DMS153 treated with DMSO at 0.1 percent for 48 hours (cell line): ENCODE measurements around the gene HIRA.
"Not testable (repeated sequence)": the region's sequence is repeated elsewhere in the genome, so short reads cannot be mapped to it uniquely, and the experiment has no call there.

Experiments
- DNase-seq: peaks from one replicate; lab custom pipeline; 2025; ENCODE audit not compliant: unreplicated experiment; lab: John Stamatoyannopoulos, UW

The HIRA gene

DNA sequence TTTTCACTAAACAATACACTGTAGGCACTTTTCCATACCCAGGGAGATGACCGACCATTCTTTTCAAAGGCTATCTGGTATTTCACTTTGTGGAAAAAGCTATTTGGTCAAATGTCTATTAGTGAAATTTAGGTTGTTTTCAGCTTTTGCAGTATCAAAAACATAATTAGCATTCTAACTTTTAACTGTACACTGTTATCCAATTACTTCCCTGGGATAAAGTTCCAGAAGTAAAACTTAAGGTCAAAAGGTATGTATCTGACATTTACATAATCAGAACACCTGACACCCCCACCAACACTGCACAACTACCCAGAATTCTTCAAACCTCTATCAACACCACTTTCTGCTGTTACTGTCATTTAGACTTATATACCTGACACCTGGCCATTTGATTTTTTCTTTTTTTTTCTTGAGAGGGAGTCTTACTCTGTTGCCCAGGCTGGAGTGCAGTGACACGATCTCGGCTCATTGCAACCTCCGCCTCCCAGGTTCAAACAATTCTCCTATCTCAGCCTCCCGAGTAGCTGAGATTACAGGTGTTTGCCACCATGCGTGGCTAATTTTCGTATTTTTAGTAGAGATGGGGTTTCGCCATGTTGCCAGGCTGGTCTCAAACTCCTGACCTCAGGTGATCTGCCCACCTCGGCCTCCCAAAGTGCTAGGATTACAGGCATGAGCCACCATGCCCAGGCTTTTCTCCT, 13.9 kb upstream of the HIRA start:
- not testable (repeated sequence) for DNase-seq

DNA sequence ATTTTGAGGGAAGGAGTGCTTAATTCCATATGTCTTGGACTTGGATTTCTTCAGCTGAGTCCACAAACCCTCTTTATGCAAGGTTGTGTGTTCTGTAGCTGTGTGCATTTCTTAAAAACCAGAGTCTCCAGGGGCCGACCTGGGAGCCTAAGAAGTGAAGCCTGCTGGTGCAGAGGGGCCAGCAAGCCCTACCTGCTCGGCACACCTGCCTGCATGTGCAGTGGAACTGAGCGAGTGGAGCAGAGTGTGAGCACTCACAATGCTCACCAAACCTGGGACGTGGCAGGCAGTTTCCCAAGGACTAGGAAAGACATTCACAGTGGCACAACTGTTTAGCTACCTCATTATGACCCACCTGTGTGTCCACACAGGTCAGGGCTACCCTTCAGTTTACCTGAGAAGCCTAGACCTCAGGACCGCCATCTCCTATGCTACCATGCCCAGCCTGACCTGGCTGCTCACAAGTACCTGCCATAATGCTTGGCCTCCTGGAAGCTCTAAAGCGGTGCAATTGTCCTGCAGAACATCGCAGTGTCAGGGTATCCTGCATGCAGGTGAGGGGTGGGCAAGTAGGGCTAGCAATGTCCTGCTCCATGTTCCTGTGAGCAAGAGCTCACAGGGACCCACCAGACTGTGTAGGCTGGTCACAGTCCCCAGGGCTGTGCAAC, 12.1 kb upstream of the HIRA start:
- no peak for DNase-seq

DNA sequence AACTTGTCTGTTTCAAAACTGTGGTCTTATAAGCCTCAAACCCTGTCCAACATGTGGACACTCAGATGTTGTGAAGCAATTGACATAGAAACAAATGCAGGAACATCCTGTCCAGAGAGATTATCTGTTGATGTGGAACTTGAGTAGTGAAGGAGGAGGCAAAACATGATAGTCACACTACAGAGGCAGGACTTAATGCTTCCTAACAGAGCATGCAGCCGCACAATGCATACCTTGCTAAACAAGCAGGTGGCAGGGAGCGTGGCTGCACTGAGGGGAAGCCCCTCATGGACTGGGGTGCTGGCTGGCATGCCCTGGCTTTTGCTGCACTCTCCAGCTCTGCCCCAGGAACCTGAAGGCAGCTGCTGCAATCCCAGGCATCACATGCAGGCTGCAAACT, 10.6 kb upstream of the HIRA start:
- no peak for DNase-seq

DNA sequence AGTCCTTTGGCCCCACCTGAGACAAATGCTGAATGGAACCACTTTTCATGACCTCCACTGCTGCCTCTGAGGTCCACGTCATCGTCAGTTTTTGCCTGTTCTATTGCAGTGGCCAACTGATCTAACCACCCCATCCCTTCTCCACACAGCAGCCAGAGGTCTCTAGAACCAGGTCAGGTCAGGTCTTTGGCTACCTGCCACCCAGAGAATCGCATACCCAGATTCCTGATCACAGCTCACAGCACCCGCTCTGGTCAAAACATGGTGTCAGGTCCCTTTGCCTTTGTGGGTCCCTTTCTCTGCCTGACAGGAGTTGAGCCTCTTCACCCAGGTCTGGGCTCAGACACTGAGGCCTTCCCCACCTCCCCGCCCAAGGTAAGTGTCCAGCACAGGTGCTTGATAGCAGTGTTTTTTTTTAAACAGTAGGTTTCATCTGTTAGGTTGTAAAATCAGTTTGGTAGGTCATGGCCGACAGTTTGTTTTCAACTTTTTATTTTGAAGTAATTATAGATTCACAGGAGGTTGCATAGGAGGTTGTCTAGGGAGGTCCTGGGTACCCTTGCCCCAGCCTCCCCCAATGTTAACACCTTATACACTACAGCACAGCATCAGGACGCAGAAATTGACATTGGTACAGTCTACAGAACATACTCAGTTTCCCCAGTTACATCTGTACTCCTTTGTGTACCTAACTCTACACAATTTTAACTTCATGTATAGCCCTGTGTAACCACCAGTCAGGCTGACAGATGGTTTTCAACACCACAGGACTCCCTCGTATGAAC, 9.1 kb upstream of the HIRA start:
- no peak for DNase-seq

DNA sequence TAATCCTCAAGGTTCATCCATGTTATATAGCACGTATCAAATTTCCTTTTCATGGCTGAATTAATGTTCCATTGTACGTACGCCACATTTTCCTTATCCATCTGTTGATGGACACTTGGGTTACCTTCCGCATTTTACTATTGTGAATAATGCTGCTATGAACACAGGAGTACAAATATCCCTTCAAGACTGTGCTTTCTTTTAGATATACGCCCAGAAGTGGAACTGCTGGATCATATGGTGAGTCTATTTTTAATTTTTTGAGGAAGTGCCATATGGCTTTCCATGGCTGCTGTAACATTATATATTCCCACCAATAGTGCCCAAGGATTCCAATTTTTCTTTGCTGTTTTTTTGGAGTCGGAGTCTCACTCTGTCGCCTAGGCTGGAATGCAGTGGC, 6.8 kb upstream of the HIRA start:
- DNase-seq, result no peak

DNA sequence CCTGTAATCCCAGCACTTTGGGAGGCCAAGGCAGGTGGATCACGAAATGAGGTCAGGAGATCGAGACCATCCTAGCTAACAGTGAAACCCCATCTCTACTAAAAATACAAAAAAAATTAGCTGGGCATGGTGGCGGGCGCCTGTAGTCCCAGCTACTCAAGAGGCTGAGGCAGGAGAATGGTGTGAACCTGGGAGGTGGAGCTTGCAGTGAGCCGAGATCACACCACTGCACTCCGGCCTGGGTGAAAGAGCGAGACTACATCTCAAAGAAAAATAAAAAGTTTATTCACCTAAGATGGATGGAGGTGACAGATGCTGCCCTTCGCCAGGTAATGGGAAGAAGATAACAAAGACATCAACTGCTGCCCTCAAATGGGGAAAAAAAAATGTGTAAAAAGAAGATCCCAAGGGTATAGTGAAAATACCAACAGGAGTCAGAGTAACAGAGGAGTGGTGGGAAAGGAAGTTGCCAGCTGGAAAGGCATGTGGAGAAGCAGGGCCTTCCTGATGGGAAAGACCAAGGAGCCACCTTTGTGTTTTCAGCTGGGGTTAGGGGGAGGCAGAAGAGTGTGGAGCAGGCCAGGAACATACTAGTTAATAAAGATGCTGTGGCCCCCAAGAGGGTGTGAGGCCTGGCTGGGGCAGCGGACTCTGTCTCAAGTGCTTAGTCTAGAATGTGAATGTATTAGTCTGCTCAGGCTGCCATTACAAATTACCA, 5.1 kb upstream of the HIRA start:
- not testable (repeated sequence) for DNase-seq

DNA sequence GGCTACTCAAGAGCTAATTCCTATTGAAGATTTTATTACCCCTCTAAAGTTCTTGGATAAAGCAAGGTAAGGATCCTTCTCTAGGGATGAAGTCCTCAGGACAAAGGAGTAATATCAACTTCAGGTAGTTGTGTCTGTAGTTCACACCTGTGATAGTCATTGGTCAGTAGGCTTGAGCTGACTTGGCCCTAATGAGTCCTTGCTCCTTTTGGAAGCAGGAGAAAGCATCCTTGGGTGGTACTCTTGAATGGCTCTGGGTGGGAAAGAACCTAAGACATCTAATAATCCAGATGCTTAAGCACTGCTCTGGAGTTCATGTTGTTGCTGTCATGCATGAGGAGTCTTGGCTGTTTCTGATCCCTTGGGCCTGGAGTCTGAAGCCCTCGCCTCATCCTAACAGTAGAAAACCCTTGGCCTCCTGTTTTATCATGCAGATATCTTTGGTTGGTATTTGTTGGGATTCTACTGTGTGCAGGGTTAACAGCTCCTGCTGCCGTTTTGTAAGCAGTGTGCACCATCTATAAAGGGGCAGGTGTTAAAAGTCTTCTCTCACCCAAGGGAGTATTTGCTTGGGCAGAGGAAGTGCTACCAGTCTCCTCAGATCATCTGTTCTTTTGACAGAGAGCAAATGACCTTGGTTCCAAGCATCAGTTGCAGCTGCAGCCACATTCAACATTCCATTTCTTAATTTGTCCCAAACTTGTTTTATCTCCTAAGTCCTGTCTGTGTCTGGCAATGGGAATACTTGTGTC, 3.5 kb upstream of the HIRA start:
- no peak for DNase-seq

DNA sequence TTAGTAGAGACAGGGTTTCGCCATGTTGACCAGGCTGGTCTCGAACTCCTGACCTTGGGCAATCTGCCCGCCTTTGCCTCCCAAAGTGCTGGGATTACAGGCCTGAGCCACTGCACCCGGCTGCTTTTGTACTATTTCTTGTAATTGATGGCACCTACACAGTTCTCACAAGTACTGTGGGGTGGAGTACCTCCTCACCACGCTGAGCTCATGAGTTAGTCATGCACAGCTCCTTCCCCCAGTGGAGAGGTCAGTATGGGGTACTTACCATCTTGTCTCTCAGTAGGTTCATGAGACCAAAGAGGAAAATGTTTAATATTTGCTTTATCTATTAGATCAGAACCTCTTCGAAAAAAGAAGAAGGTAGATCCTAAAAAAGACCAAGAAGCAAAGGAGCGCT, 2.9 kb upstream of the HIRA start:
- no peak for DNase-seq

DNA sequence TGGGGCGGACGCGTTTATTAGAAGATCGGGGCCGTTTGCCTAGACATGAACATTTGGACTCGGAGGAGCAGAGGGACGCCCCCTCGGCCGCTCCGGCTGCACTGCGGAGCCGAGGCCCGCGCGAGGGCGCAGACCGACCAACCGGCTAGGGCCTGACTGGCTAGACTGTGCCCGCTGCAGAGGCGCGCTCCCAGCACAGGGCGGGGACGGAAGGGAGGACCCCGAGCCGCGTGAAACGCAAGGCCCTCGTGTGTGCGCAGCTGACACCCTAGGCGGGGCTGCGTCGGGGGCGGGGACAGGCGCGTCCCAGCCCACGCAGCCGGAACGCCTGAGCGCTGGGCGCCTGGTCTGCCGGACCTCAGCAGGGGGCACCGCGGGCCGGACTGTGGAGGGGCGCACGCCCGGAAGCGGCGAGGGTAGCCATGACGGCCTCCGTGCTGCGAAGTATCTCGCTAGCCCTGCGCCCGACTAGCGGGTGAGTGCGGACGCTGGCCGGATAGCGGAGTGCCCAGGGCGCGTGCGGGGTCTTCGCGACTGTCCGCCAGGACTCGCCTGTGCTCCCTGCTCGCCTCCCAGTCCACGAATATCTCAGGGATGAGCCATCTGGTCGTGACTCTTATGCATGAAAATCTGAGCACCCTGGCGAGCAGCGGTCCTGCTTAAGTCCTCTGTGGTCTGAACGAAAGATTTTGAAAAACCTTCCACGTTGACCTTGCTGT, 759 bp upstream of the HIRA start, which contains the start of gene MRPL40:
Gene MRPL40 (plus strand): TSS at position 413 of the 719 bp plus-strand sequence. CDS start 10 bp downstream, at position 423.
- peak; percentile 67 for DNase-seq

DNA sequence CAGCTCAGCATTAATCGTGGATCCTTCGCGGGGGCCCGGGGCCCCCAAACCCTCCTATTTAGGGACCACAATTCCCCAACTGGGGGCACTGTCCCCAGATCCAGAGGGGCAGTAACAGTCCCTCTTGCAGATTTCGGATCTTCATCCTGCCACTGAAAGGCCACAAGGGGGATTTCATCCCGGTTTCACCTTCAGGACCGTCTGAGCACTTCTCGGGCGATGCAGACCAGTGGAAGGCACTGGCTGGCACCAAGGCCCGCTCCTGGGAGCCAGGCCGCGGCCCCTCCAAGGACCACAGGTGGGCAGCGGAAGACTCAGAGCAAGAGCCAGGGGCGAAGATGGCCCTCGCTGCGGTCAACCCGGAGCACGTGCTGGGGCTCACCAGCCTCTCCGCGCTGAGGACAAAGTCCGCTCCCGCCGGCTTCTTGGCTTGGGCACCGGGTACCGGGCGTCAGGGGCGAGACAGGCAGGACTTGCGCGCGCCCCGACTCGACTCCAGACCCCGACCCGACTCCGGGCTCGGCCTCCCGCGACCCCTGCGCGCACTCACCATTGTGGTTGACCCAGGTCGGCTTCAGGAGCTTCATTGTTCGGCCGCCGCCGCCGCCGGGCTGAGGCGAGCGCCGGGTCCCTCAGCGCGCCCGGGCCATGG, 517 bp downstream of the HIRA start:
- DNase-seq, result no peak

DNA sequence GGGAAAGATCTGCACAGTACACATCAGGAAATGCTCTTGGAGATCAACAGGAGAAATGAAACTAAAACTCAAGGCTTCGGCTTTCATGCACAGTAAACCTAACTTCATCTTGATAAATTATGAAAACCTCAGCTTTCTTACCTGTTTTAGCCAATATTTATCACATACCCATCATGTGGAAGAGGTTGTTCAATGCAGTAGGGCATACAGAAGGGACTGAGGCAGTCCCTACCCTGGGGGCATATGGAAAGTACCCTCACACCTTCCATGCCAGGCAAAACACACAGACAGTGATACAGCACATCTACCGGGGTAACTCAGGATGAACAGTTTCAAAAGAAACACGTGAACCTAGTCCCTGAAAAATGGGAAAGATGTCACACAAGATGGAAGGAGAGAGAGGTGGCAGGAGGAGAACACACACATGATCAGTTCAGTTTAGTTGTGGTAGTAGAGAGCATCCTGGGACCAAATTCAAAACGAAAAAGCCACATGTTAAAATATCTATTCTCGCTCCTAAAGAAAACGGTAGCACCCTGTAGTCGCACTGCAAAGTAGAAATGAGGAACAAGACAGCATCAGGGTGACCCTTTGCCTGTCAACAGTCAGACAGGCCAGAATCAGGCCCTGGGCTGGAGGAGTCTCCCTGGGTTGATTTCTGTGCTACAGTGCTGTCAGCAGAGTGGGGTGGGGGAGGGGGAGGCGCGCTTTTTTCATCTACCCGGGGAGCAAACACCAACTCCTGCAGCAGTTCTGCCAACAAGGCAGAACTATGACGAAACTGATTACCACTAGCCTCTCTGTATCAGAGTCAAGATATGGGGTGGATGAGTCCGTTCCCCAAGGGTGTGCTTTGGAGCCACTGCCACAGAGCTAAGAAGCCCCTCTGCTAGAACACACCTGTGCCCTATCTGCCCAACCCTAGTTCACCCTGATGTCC, 1.3 kb downstream of the HIRA start:
- no peak for DNase-seq

DNA sequence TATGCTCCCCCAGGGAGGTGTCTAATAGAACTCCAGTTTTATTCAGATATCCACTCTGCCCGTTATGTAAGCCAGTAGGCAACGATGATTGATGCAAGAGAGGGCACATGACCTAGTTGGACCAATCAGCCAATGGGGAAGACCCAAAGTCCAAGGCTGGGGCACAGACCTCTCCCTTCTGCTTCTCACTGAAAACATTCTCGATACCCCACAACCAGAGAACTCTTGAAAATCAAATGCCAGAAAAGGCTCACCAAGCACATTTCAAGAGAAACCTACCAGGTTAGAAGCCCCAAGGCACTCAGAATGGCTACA, 7.4 kb downstream of the HIRA start:
- no peak for DNase-seq

DNA sequence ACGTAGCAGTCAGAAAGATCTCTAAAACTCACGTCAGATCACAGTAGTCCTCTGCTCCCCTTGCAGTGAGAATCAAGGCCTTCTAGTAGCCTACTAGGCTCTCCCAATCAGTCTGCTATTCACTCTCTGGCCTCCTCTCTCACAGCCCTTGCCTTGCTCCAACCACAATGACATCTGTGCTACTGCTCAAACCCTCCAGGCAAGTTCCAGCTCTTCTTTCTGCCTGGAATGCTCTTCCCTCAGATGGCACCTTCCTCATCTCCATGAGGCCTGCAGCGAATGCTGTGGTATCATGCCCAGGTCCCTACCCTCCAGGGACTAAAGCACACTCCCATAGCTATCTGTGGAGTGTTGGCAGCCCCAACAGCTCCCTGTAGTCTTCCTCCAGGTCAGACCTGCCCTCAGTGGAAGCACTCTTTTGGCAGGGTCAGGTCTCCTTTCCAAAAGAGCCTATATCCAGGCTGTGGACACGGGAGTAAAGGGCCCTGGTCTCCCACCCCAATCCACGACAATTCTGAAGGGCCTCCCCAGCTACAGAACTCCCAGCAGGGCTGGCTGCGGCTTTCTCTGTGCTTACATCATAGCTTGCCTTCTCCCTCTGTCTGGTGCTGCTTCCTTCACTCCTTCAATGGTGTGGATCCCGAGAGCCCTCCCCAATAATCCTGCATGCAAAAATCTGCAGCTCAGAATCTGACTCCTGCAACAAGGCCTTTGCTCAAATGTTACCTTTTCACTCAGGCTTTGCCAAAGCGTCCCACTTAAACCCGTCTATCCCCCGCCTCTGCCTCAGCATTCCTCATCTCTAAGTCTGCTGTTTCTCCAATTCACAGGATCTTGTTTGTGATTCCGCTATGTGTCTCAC, 8.9 kb downstream of the HIRA start:
- DNase-seq, result no peak

DNA sequence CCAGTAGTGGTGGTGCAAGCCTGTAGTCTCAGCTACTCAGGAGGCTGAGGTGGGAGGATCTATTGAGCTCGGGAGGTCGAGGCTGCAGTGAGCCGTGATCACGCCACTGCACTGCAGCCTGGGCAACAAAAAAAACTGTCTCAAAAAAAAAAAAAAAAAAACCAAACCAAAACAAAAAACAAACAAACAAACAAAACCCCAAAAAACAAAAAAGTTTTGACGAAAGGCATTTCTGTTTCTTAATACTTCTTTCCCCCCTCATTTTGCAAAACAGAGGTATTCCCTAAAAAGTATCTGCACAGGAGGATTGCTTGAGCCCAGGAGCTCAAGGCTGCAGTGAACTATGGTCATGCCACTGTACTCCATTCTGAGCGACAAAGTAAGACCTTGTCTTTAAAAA, 11.2 kb downstream of the HIRA start:
- no peak for DNase-seq

DNA sequence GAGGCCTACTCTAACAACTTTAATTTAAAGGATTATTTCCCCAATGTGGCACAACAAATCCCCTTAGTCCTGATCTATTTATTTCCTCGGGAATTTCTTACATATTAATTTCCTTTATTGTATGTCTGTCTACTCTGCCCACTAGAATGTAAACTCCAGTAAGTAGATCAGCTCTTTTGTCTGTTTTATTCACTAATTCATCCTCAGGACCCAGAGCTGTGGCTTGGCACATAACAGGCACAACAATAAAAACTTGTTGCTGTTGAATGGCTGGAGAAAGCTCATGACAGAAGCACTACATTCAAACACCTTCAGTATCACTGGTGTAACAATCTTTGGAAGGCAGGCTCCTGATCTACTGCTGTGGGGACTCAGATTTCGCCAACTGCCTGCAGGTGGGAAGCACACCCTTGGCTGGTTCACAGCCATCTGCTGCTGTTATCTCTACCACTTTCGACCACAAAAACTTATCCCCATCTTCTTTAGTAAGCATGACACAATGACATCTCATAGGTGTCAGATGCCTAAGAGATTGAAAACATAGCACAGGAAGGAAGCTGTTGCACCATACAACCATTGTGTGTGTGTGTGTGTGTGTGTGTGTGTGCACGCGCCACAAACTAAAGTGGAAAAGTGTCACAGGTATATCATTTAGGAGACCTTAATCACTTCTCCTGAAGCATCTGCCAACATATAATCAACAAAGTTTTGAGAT, 11.9 kb downstream of the HIRA start:
- DNase-seq, result no peak

DNA sequence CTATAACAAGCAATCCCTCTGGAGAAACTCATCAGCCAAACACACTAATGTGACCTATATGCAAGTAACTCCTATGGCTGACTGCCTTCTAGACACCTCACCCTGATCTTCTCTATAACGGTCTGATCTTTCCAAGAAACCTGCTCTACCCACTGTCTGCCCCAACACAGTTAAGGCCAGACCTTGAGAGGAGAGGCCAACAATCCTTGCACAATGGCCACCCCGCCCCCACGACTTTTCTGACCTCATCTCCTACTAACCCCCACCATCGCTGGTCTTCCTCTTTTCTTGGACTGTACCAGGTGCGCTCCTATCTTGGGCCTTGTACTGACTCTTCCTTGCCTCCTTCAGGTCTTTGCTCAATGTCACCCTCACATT, 12.5 kb downstream of the HIRA start:
- no peak for DNase-seq

DNA sequence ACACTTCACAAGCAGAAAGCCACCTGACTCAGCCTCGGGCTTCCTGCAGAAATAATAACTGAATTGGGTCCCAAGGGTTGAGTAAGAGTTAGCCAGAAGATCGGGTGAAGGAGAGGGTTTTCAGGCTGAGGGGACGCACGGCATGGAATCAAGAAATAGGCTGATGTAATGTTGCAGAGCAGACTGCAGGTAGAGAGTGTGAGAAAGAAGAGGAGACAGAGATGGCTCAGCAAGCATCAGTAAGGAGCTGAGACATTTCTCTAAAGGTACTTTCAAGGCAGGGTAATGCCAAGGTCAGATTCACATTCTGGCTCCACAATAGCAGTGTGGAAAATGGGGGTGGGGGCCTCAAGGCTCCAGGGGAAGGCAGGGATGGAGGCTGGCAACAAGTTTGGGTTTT, 18.6 kb downstream of the HIRA start:
- DNase-seq, result no peak
